ENCODE measurements around the gene HSP90B1.

Gene HSP90B1

GRCh38 chr12:103929046-103929783, 995 bp upstream of the HSP90B1 start:
- Histone ChIP-seq H3K4me2 (ENCODE audit: insufficient read depth, low read length, poor library complexity, severe bottlenecking) (peak overlapping the region; percentile 68), H3K27me3 (ENCODE audit: control insufficient read depth in 3 of 3, insufficient read depth in 3 of 3, low read depth in 1 of 3, low read length in 3 of 3) (no peaks in the 10 kb centered on the region), H3K79me1 (ENCODE audit: low read depth, low read length) (peaks cover 2% of the 10 kb centered on the region), H3K4me3 (ENCODE audit: low read length in 2 of 2) (peak overlapping the region; percentile 84 to 89), H3K14ac (ENCODE audit: low read length) (no peak overlapping the region), H2BK15ac (ENCODE audit: low read length) (no peak overlapping the region), H2BK5ac (ENCODE audit: low read length) (no peak overlapping the region), H3K4me1 (ENCODE audit: control insufficient read depth in 2 of 2, insufficient read depth in 1 of 2, low read depth in 1 of 2, low read length in 2 of 2) (peaks cover 4 to 23% of the 10 kb centered on the region in 2 donors), H3K9me3 (replicated peaks in 1 of 2; ENCODE audit: control insufficient read depth in 2 of 2, insufficient read depth in 1 of 2, low read depth in 1 of 2, low read length in 2 of 2) (no peaks in the 10 kb centered on the region), H2BK120ac (ENCODE audit: low read depth, low read length) (no peak overlapping the region), H3K36me3 (replicated peaks in 1 of 2; ENCODE audit: control insufficient read depth in 2 of 2, insufficient read depth in 2 of 2, low read length in 2 of 2) (peaks cover under 1 to 30% of the 10 kb centered on the region in 2 donors), H3K18ac (ENCODE audit: low read length) (peak overlapping the region; percentile 73), H3K23ac (ENCODE audit: low read depth, low read length, poor library complexity) (peak overlapping the region; percentile 5), H2AK5ac (ENCODE audit: low read depth, low read length) (no peak overlapping the region), H4K91ac (ENCODE audit: low read depth, low read length, poor library complexity) (no peak overlapping the region), H2BK12ac (ENCODE audit: low read length) (no peak overlapping the region), H3K9ac (ENCODE audit: low read depth, low read length, poor library complexity) (peak overlapping the region; percentile 70), H4K8ac (ENCODE audit: low read depth, low read length) (no peak overlapping the region), H2AFZ (ENCODE audit: low read length) (peak overlapping the region; percentile 95), H3K27ac (replicated peaks; ENCODE audit: low read length) (peak overlapping the region; percentile 55), H3K4ac (ENCODE audit: low read length) (no peak overlapping the region)
- no peak for DNase-seq (ENCODE audit: low spot score)
- WGBS, 2 donors (ENCODE audit: extremely low coverage in 2 of 2, insufficient read length in 2 of 2, insufficient replicate concordance in 1 of 2): no CpG with 5 or more reads among the region's 37 CpGs

GRCh38 chr12:103929784-103930033, 501 bp upstream of the HSP90B1 start:
- WGBS, 2 donors (ENCODE audit: extremely low coverage in 2 of 2, insufficient read length in 2 of 2, insufficient replicate concordance in 1 of 2): no CpG with 5 or more reads among the region's 18 CpGs

GRCh38 chr12:103930787-103931735, 851 bp downstream of the HSP90B1 start:
- H3K79me1 ChIP-seq (ENCODE audit: low read depth, low read length): peaks cover 2% of the 10 kb centered on the region
- peak; percentile 26 for DNase-seq (ENCODE audit: low spot score)
- no peak overlapping the region for H2AK5ac ChIP-seq (ENCODE audit: low read depth, low read length)
- no CpG with 5 or more reads among the region's 37 CpGs for WGBS, 2 donors (ENCODE audit: extremely low coverage in 2 of 2, insufficient read length in 2 of 2, insufficient replicate concordance in 1 of 2)
- peak overlapping the region; percentile 81 for H3K4me2 ChIP-seq (ENCODE audit: insufficient read depth, low read length, poor library complexity, severe bottlenecking)
- no peak overlapping the region for H2BK15ac ChIP-seq (ENCODE audit: low read length)
- no peaks in the 10 kb centered on the region for H3K9me3 ChIP-seq (replicated peaks in 1 of 2; ENCODE audit: control insufficient read depth in 2 of 2, insufficient read depth in 1 of 2, low read depth in 1 of 2, low read length in 2 of 2)
- H3K27me3 ChIP-seq (ENCODE audit: control insufficient read depth in 3 of 3, insufficient read depth in 3 of 3, low read depth in 1 of 3, low read length in 3 of 3): no peaks in the 10 kb centered on the region
- H4K8ac ChIP-seq (ENCODE audit: low read depth, low read length): no peak overlapping the region
- peak overlapping the region; percentile 13 for H3K18ac ChIP-seq (ENCODE audit: low read length)
- peak overlapping the region; percentile 88 to 89 for H3K4me3 ChIP-seq (ENCODE audit: low read length in 2 of 2)
- no peak overlapping the region for H2BK12ac ChIP-seq (ENCODE audit: low read length)
- H3K4me1 ChIP-seq (ENCODE audit: control insufficient read depth in 2 of 2, insufficient read depth in 1 of 2, low read depth in 1 of 2, low read length in 2 of 2): peaks cover 4 to 23% of the 10 kb centered on the region in 2 donors
- no peak overlapping the region for H4K91ac ChIP-seq (ENCODE audit: low read depth, low read length, poor library complexity)
- H2AFZ ChIP-seq (ENCODE audit: low read length): peak overlapping the region; percentile 78
- no peak overlapping the region for H3K27ac ChIP-seq (replicated peaks; ENCODE audit: low read length)
- H2BK5ac ChIP-seq (ENCODE audit: low read length): peak overlapping the region; percentile 7
- H3K14ac ChIP-seq (ENCODE audit: low read length): no peak overlapping the region
- H3K9ac ChIP-seq (ENCODE audit: low read depth, low read length, poor library complexity): peak overlapping the region; percentile 87
- H3K36me3 ChIP-seq (replicated peaks in 1 of 2; ENCODE audit: control insufficient read depth in 2 of 2, insufficient read depth in 2 of 2, low read length in 2 of 2): peaks cover 8 to 48% of the 10 kb centered on the region in 2 donors
- H3K4ac ChIP-seq (ENCODE audit: low read length): no peak overlapping the region
- H3K23ac ChIP-seq (ENCODE audit: low read depth, low read length, poor library complexity): peak overlapping the region; percentile 19
- peak overlapping the region; percentile 12 for H2BK120ac ChIP-seq (ENCODE audit: low read depth, low read length)

More at GRCh38 chr12:103929784-103930033, 501 bp upstream of the HSP90B1 start:
- Histone ChIP-seq H3K9ac (ENCODE audit: low read depth, low read length, poor library complexity) (no peak overlapping the region), H3K18ac (ENCODE audit: low read length) (no peak overlapping the region), H3K4me2 (ENCODE audit: insufficient read depth, low read length, poor library complexity, severe bottlenecking) (peak overlapping the region; percentile 68), H3K9me3 (replicated peaks in 1 of 2; ENCODE audit: control insufficient read depth in 2 of 2, insufficient read depth in 1 of 2, low read depth in 1 of 2, low read length in 2 of 2) (no peaks in the 10 kb centered on the region), H3K27ac (replicated peaks; ENCODE audit: low read length) (no peak overlapping the region), H2BK15ac (ENCODE audit: low read length) (no peak overlapping the region), H3K4me3 (ENCODE audit: low read length in 2 of 2) (peak overlapping the region; percentile 85 to 89), H3K27me3 (ENCODE audit: control insufficient read depth in 3 of 3, insufficient read depth in 3 of 3, low read depth in 1 of 3, low read length in 3 of 3) (no peaks in the 10 kb centered on the region), H4K91ac (ENCODE audit: low read depth, low read length, poor library complexity) (no peak overlapping the region), H3K4me1 (ENCODE audit: control insufficient read depth in 2 of 2, insufficient read depth in 1 of 2, low read depth in 1 of 2, low read length in 2 of 2) (peaks cover 4 to 23% of the 10 kb centered on the region in 2 donors), H2BK12ac (ENCODE audit: low read length) (no peak overlapping the region), H4K8ac (ENCODE audit: low read depth, low read length) (no peak overlapping the region), H3K23ac (ENCODE audit: low read depth, low read length, poor library complexity) (peak overlapping the region; percentile 5), H3K4ac (ENCODE audit: low read length) (no peak overlapping the region), H3K36me3 (replicated peaks in 1 of 2; ENCODE audit: control insufficient read depth in 2 of 2, insufficient read depth in 2 of 2, low read length in 2 of 2) (peaks cover 3 to 34% of the 10 kb centered on the region in 2 donors), H2AK5ac (ENCODE audit: low read depth, low read length) (no peak overlapping the region), H2AFZ (ENCODE audit: low read length) (peak overlapping the region; percentile 95), H3K79me1 (ENCODE audit: low read depth, low read length) (peaks cover 2% of the 10 kb centered on the region), H2BK120ac (ENCODE audit: low read depth, low read length) (no peak overlapping the region), H3K14ac (ENCODE audit: low read length) (no peak overlapping the region), H2BK5ac (ENCODE audit: low read length) (no peak overlapping the region)
- DNase-seq (ENCODE audit: low spot score): no peak

- H3K4me3 ChIP-seq (ENCODE audit: low read length in 2 of 2): no peak overlapping the region
Measured at GRCh38 chr12:103933237-103933636, 3.0 kb downstream of the HSP90B1 start.

More at GRCh38 chr12:103933237-103933636, 3.0 kb downstream of the HSP90B1 start:
- no peaks in the 10 kb centered on the region for H3K9me3 ChIP-seq (replicated peaks in 1 of 2; ENCODE audit: control insufficient read depth in 2 of 2, insufficient read depth in 1 of 2, low read depth in 1 of 2, low read length in 2 of 2)
- no peaks in the 10 kb centered on the region for H3K27me3 ChIP-seq (ENCODE audit: control insufficient read depth in 3 of 3, insufficient read depth in 3 of 3, low read depth in 1 of 3, low read length in 3 of 3)
- H3K36me3 ChIP-seq (replicated peaks in 1 of 2; ENCODE audit: control insufficient read depth in 2 of 2, insufficient read depth in 2 of 2, low read length in 2 of 2): peaks cover 18 to 69% of the 10 kb centered on the region in 2 donors
- H2BK120ac ChIP-seq (ENCODE audit: low read depth, low read length): no peak overlapping the region
- no peak overlapping the region for H2BK15ac ChIP-seq (ENCODE audit: low read length)
- DNase-seq (ENCODE audit: low spot score): peak; percentile 37
- H3K27ac ChIP-seq (replicated peaks; ENCODE audit: low read length): no peak overlapping the region
- WGBS, 2 donors (ENCODE audit: extremely low coverage in 2 of 2, insufficient read length in 2 of 2, insufficient replicate concordance in 1 of 2): no CpG with 5 or more reads among the region's 2 CpGs
- no peak overlapping the region for H3K23ac ChIP-seq (ENCODE audit: low read depth, low read length, poor library complexity)
- no peak overlapping the region for H3K4ac ChIP-seq (ENCODE audit: low read length)
- H4K8ac ChIP-seq (ENCODE audit: low read depth, low read length): no peak overlapping the region
- no peak overlapping the region for H3K14ac ChIP-seq (ENCODE audit: low read length)
- H4K91ac ChIP-seq (ENCODE audit: low read depth, low read length, poor library complexity): no peak overlapping the region
- no peak overlapping the region for H2AFZ ChIP-seq (ENCODE audit: low read length)
- H2BK12ac ChIP-seq (ENCODE audit: low read length): no peak overlapping the region
- peaks cover 3 to 22% of the 10 kb centered on the region in 2 donors for H3K4me1 ChIP-seq (ENCODE audit: control insufficient read depth in 2 of 2, insufficient read depth in 1 of 2, low read depth in 1 of 2, low read length in 2 of 2)
- no peak overlapping the region for H3K18ac ChIP-seq (ENCODE audit: low read length)
- H2AK5ac ChIP-seq (ENCODE audit: low read depth, low read length): no peak overlapping the region
- H3K79me1 ChIP-seq (ENCODE audit: low read depth, low read length): peaks cover 2% of the 10 kb centered on the region
- no peak overlapping the region for H3K4me2 ChIP-seq (ENCODE audit: insufficient read depth, low read length, poor library complexity, severe bottlenecking)
- no peak overlapping the region for H2BK5ac ChIP-seq (ENCODE audit: low read length)
- no peak overlapping the region for H3K9ac ChIP-seq (ENCODE audit: low read depth, low read length, poor library complexity)

Measured in neuronal stem cell (in vitro differentiated cells).